Astrocyte (in vitro differentiated cells and primary cell): ENCODE measurements around the gene CRYGB.

Experiments used
- EZH2 ChIP-seq: IDR thresholded peaks from 2 replicates; pipeline ENCODE4 v1.6.1; 2012; ENCODE audit warnings: mild to moderate bottlenecking, low read length, inconsistent platforms; ENCODE audit not compliant: insufficient read depth
- TF ChIP-seq, protein P1 (sequence below): IDR thresholded peaks from 2 replicates; pipeline ENCODE4 v1.5.1; 2011; ENCODE audit warnings: low read depth, mild to moderate bottlenecking, inconsistent platforms, low read length, moderate library complexity; ENCODE audit not compliant: insufficient read depth

DNA sequence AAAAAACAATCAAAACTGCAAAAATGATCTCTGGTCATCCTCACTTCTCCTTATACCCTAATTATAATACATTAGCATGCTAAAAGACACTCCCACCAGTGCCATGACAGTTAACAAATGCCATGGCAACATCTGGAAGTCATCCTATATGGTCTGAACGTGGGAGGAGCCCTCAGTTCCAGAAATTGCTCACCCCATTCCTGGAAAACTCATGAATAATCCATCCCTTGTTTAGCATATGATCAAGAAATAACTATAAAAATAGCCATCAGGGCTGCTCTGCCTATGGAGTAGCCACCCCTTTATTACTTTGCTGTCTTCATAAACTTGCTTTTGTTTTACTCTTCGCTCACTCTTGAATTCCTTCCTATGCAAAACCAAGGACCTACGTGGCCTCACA is 49.6 kb upstream of the CRYGB start:
- TF ChIP-seq EZH2: no peak
- TF ChIP-seq, protein P1, sequence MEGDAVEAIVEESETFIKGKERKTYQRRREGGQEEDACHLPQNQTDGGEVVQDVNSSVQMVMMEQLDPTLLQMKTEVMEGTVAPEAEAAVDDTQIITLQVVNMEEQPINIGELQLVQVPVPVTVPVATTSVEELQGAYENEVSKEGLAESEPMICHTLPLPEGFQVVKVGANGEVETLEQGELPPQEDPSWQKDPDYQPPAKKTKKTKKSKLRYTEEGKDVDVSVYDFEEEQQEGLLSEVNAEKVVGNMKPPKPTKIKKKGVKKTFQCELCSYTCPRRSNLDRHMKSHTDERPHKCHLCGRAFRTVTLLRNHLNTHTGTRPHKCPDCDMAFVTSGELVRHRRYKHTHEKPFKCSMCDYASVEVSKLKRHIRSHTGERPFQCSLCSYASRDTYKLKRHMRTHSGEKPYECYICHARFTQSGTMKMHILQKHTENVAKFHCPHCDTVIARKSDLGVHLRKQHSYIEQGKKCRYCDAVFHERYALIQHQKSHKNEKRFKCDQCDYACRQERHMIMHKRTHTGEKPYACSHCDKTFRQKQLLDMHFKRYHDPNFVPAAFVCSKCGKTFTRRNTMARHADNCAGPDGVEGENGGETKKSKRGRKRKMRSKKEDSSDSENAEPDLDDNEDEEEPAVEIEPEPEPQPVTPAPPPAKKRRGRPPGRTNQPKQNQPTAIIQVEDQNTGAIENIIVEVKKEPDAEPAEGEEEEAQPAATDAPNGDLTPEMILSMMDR: no peak
